ENCODE data around the gene TNFRSF19.

TNFRSF19 gene

DNA sequence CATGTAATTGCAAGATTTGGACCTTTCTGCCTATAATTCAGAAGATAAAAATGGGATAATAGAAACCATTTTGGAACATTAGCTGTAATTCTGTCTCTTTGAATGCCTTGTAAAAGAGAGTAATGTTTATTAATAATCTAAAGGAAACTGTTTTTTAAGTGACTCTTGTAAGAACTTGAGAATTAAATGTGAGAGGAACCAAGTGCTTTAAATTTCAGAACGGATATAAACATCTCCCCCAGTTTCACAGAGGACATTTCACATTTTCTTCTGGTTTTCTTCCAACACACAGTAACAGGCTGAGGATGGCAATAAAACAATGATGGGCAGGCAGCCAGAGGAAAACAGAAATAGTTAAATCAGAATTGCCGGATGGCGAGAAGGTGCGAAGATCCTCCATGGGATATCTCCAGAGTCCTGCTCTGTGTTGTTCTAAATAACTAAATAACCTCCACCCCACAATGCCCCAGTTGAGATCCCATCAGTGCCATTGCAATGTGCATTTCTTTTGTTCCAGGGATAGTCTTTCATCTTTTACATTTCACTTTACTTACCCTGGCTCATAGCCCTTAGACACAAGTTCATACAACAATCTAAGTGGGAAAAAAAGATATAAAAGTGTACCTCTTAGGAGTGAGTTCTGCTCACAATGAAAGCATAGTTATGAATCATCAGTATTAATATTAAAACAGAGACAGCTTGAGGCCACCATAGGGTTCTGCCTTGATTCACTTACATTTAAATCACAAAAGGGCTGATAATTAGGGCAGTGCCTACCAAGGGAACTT is 73.3 kb downstream of the TNFRSF19 start:
- Histone ChIP-seq H3K27me3 (ENCODE audit: control insufficient read depth, insufficient read depth, low read length) (no peaks in the 10 kb centered on the region), H3K27ac (ENCODE audit: low read depth, low read length) (no peak overlapping the region), H3K4me3 (ENCODE audit: low read depth, low read length) (no peak overlapping the region), H3K9me3 (ENCODE audit: control insufficient read depth, insufficient read depth, low read length) (no peaks in the 10 kb centered on the region), H3K9ac (ENCODE audit: low read depth, low read length) (no peak overlapping the region), H3K36me3 (ENCODE audit: control insufficient read depth, insufficient read depth, low read length) (no peaks in the 10 kb centered on the region), H3K4me1 (ENCODE audit: control insufficient read depth, insufficient read depth, low read length) (peaks cover 20% of the 10 kb centered on the region)

DNA sequence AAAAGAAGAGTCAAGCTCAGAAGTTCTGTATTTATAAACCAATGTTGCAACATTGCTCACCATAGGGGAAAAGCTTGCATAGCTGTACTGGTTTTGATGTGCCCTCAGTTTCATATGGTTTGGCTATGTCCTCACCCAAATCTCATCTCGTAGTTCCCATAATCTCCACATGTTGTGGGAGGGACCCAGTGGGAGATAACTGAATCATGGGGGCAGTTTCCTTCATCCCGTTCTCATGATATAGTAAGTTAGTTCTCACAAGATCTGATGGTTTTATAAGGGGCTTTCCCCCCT is 73.9 kb downstream of the TNFRSF19 start:
- peaks cover 20% of the 10 kb centered on the region for H3K4me1 ChIP-seq (ENCODE audit: control insufficient read depth, insufficient read depth, low read length)
- no peaks in the 10 kb centered on the region for H3K27me3 ChIP-seq (ENCODE audit: control insufficient read depth, insufficient read depth, low read length)
- no peaks in the 10 kb centered on the region for H3K9me3 ChIP-seq (ENCODE audit: control insufficient read depth, insufficient read depth, low read length)
- no peak overlapping the region for H3K27ac ChIP-seq (ENCODE audit: low read depth, low read length)
- no peak overlapping the region for H3K4me3 ChIP-seq (ENCODE audit: low read depth, low read length)
- no peak overlapping the region for H3K9ac ChIP-seq (ENCODE audit: low read depth, low read length)
- H3K36me3 ChIP-seq (ENCODE audit: control insufficient read depth, insufficient read depth, low read length): no peaks in the 10 kb centered on the region

DNA sequence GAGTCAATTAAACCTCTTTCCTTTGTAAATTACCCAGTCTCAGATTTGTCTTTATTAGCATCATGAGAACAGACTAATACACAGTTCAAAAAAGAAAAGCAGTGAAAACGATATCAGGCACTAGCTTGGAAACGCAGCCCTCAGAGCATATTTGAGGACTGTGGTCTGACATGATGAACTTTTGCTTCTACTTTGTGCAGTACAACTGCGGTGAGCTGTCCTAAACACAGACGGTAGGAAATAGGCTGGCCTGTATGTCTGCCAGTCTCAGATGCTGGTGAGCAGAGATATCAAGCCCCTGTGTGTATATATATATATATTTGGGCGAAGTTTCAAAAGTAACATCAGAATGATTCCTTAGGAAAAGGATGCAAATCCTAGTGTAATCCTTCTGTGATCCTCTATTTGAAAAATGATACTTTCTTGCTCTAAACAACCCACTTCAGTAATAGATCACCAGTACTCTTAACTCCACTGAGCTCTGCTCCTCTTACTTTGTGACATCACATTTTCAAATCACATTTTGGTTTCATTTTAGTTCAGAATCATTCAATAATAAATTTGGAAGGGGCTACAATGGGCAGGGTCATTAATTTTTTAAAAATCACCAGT is 74.4 kb downstream of the TNFRSF19 start:
- Histone ChIP-seq H3K36me3 (ENCODE audit: control insufficient read depth, insufficient read depth, low read length) (no peaks in the 10 kb centered on the region), H3K9me3 (ENCODE audit: control insufficient read depth, insufficient read depth, low read length) (no peaks in the 10 kb centered on the region), H3K27me3 (ENCODE audit: control insufficient read depth, insufficient read depth, low read length) (no peaks in the 10 kb centered on the region), H3K4me1 (ENCODE audit: control insufficient read depth, insufficient read depth, low read length) (peaks cover 16% of the 10 kb centered on the region), H3K9ac (ENCODE audit: low read depth, low read length) (no peak overlapping the region), H3K27ac (ENCODE audit: low read depth, low read length) (no peak overlapping the region), H3K4me3 (ENCODE audit: low read depth, low read length) (no peak overlapping the region)

DNA sequence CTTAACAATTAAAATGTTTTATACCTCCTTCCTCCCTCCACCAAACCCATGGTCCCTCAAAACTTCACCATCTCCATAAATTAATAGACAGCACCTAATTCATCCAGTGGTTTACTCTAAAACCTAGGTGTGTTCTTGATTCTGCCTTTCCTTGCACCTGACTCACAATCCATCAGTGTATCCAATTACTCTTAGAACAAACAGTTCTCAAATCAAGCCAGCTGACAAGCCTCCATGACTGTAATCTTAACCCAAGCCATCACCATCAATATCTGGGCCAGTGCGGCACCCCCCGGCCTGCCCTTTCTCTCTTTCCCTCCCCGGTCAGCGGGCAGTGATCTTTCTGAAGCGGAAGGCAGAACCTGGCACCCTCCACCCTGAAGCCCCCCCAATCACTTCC is 75.6 kb downstream of the TNFRSF19 start:
- H3K9ac ChIP-seq (ENCODE audit: low read depth, low read length): no peak overlapping the region
- H3K27me3 ChIP-seq (ENCODE audit: control insufficient read depth, insufficient read depth, low read length): no peaks in the 10 kb centered on the region
- no peak overlapping the region for H3K4me3 ChIP-seq (ENCODE audit: low read depth, low read length)
- H3K36me3 ChIP-seq (ENCODE audit: control insufficient read depth, insufficient read depth, low read length): no peaks in the 10 kb centered on the region
- no peaks in the 10 kb centered on the region for H3K9me3 ChIP-seq (ENCODE audit: control insufficient read depth, insufficient read depth, low read length)
- peaks cover 13% of the 10 kb centered on the region for H3K4me1 ChIP-seq (ENCODE audit: control insufficient read depth, insufficient read depth, low read length)
- no peak overlapping the region for H3K27ac ChIP-seq (ENCODE audit: low read depth, low read length)

DNA sequence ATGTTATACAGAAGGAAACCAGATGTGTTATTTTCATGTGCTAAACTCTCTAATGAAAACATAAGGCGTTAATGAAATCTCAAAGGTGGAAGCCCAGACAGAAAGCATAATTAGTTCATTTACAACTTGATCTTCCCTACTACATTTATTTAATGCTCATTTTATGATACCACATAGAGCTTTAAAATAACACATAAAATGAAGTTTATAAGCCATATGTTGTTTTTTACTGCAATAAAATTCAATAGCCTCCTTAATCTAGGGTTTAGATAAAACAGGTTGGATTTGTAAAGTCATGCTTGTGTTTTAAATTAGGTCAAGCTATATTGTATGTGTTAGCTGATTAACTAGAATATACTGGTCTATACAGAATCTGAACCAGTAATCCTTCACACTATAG is 81.2 kb downstream of the TNFRSF19 start:
- no peak overlapping the region for H3K4me3 ChIP-seq (ENCODE audit: low read depth, low read length)
- H3K9ac ChIP-seq (ENCODE audit: low read depth, low read length): no peak overlapping the region
- H3K4me1 ChIP-seq (ENCODE audit: control insufficient read depth, insufficient read depth, low read length): peaks cover 5% of the 10 kb centered on the region; the same call in 1 of the 2 replicates
- H3K36me3 ChIP-seq (ENCODE audit: control insufficient read depth, insufficient read depth, low read length): no peaks in the 10 kb centered on the region
- no peaks in the 10 kb centered on the region for H3K27me3 ChIP-seq (ENCODE audit: control insufficient read depth, insufficient read depth, low read length)
- no peaks in the 10 kb centered on the region for H3K9me3 ChIP-seq (ENCODE audit: control insufficient read depth, insufficient read depth, low read length)
- no peak overlapping the region for H3K27ac ChIP-seq (ENCODE audit: low read depth, low read length)

GRCh38 chr13:23651887-23652286 is 81.7 kb downstream of the TNFRSF19 start:
- no peak overlapping the region for H3K9ac ChIP-seq (ENCODE audit: low read depth, low read length)
- H3K27me3 ChIP-seq (ENCODE audit: control insufficient read depth, insufficient read depth, low read length): no peaks in the 10 kb centered on the region
- no peaks in the 10 kb centered on the region for H3K9me3 ChIP-seq (ENCODE audit: control insufficient read depth, insufficient read depth, low read length)
- peaks cover 5% of the 10 kb centered on the region; the same call in 1 of the 2 replicates for H3K4me1 ChIP-seq (ENCODE audit: control insufficient read depth, insufficient read depth, low read length)
- H3K27ac ChIP-seq (ENCODE audit: low read depth, low read length): no peak overlapping the region
- no peak overlapping the region for H3K4me3 ChIP-seq (ENCODE audit: low read depth, low read length)
- H3K36me3 ChIP-seq (ENCODE audit: control insufficient read depth, insufficient read depth, low read length): no peaks in the 10 kb centered on the region

GRCh38 chr13:23652909-23653726 is 82.9 kb downstream of the TNFRSF19 start:
- Histone ChIP-seq H3K36me3 (ENCODE audit: control insufficient read depth, insufficient read depth, low read length) (no peaks in the 10 kb centered on the region), H3K9ac (ENCODE audit: low read depth, low read length) (no peak overlapping the region), H3K27me3 (ENCODE audit: control insufficient read depth, insufficient read depth, low read length) (no peaks in the 10 kb centered on the region), H3K4me1 (ENCODE audit: control insufficient read depth, insufficient read depth, low read length) (peaks cover 11% of the 10 kb centered on the region), H3K4me3 (ENCODE audit: low read depth, low read length) (no peak overlapping the region), H3K27ac (ENCODE audit: low read depth, low read length) (no peak overlapping the region), H3K9me3 (ENCODE audit: control insufficient read depth, insufficient read depth, low read length) (no peaks in the 10 kb centered on the region)

DNA sequence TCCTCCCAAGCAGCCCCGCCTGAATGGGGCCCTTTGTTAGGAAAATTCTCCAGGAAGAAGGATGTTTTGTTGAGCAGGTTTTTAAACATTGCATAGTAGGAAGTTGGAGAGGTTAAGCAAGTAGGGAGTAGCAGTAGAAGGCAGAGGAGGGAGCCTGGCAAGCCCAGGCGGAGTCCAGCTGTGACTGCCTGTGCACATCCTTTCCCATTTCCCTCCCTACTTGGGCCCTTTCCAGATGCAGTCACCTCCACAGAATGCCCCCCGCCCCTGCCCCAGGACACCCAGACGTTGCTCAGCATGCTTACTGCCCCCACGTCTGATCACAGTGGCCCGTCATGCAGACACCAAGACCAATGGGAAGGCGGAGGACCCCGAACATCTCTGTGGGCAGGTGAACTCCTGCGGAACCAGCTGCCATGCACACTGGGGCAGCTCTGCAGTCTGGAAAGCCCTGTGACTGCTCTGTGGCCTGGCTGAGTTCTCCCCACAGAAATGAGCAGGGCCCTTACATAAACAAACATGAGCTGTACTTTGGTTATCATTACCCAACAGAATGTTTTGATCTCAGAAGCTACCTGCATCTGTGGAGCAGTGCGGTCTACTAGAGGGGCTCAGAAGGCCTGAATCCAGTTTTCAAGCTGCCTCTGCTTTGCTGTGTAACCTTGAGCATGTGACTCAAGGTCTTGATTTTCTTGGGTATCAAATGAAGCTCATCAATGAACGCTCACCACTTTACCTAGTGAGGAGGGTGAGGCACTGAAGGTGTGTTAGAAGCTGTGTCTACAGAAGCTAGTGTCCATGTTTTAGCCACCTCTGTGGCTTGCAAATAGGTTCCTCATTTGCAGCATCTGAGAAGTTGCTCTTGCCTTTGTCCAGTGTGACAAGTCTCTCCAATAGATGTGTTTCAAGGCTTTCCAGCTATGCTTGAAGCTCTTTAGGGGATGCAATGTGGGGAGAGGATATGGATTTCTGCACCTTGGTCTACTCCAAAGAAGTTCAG is 84.2 kb downstream of the TNFRSF19 start:
- Histone ChIP-seq H3K4me1 (ENCODE audit: control insufficient read depth, insufficient read depth, low read length) (peaks cover 14% of the 10 kb centered on the region), H3K9ac (ENCODE audit: low read depth, low read length) (no peak overlapping the region), H3K27me3 (ENCODE audit: control insufficient read depth, insufficient read depth, low read length) (no peaks in the 10 kb centered on the region), H3K4me3 (ENCODE audit: low read depth, low read length) (no peak overlapping the region), H3K36me3 (ENCODE audit: control insufficient read depth, insufficient read depth, low read length) (no peaks in the 10 kb centered on the region), H3K9me3 (ENCODE audit: control insufficient read depth, insufficient read depth, low read length) (no peaks in the 10 kb centered on the region), H3K27ac (ENCODE audit: low read depth, low read length) (no peak overlapping the region)

GRCh38 chr13:23655321-23655720 is 85.1 kb downstream of the TNFRSF19 start:
- Histone ChIP-seq H3K9ac (ENCODE audit: low read depth, low read length) (no peak overlapping the region), H3K27ac (ENCODE audit: low read depth, low read length) (no peak overlapping the region), H3K9me3 (ENCODE audit: control insufficient read depth, insufficient read depth, low read length) (no peaks in the 10 kb centered on the region), H3K4me1 (ENCODE audit: control insufficient read depth, insufficient read depth, low read length) (peaks cover 14% of the 10 kb centered on the region), H3K36me3 (ENCODE audit: control insufficient read depth, insufficient read depth, low read length) (no peaks in the 10 kb centered on the region), H3K4me3 (ENCODE audit: low read depth, low read length) (no peak overlapping the region), H3K27me3 (ENCODE audit: control insufficient read depth, insufficient read depth, low read length) (no peaks in the 10 kb centered on the region)

DNA sequence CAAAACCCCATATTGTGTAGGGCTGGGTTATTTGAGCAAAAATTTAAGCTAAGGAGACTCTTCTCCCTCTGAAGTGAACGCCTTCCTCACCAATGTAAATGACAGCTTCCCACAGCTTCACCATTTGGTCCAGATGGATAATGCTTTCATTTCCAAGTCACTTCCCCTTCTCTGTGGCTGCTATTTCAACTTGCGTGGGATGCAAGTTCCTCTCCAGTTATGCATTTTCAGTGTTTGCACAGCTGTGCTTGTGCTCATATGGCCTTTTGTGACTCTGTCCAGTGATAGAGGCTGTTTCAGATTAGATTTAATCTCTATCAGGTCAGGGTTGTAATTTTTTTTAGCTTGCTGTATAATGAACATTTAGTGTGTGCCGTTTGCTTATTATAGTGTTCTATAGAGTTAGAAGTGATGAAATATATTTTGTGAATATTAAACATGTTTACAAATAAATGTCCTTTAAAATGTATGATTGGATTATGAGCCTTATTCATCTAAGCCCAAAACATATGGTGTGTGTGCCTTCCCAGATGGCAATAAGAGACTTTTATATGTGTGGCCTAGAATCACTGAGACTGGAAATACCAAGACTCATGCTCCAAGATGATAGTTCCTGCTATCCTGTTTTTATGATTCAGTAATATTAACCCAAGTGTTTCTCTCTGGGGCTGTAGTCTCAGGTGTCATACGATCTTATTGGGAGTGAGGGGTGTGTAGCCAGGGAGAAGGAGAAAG is 86.6 kb downstream of the TNFRSF19 start:
- H3K4me3 ChIP-seq (ENCODE audit: low read depth, low read length): no peak overlapping the region
- no peak overlapping the region for H3K27ac ChIP-seq (ENCODE audit: low read depth, low read length)
- no peaks in the 10 kb centered on the region for H3K36me3 ChIP-seq (ENCODE audit: control insufficient read depth, insufficient read depth, low read length)
- H3K4me1 ChIP-seq (ENCODE audit: control insufficient read depth, insufficient read depth, low read length): peaks cover 14% of the 10 kb centered on the region
- H3K9ac ChIP-seq (ENCODE audit: low read depth, low read length): no peak overlapping the region
- H3K9me3 ChIP-seq (ENCODE audit: control insufficient read depth, insufficient read depth, low read length): no peaks in the 10 kb centered on the region
- H3K27me3 ChIP-seq (ENCODE audit: control insufficient read depth, insufficient read depth, low read length): no peaks in the 10 kb centered on the region
